Left ventricle myocardium inferior (tissue), 1 donor: ENCODE results near the gene CYLD. TPM values are rescaled to one million over a fixed set of nuclear protein-coding genes. Genes with fewer than 3 reads are reported as not detected.

Experiments used
- DNase-seq: peaks from one replicate; pipeline ENCODE4 v3.0.0-alpha.2; 2020
- H3K27ac ChIP-seq: fragments of 200-600 bp; replicated peaks from 2 replicates; pipeline ENCODE4 v1.8.0; 2021
- H3K27me3 ChIP-seq: fragments of 200-600 bp; 2 replicates; pipeline ENCODE4 v1.8.0; 2021; ENCODE audit warnings: low read depth
- H3K36me3 ChIP-seq: fragments of 200-600 bp; 2 replicates; pipeline ENCODE4 v1.8.0; 2021
- H3K4me1 ChIP-seq: fragments of 200-600 bp; 2 replicates; pipeline ENCODE4 v1.8.0; 2021
- H3K4me3 ChIP-seq: fragments of 200-600 bp; 2 replicates; pipeline ENCODE4 v1.8.0; 2021; ENCODE audit warnings: mild to moderate bottlenecking, moderate library complexity
- H3K9me3 ChIP-seq: fragments of 200-600 bp; replicated peaks from 2 replicates; pipeline ENCODE4 v1.8.0; 2021
- CTCF ChIP-seq: fragments of 200-600 bp; IDR thresholded peaks from 2 replicates; pipeline ENCODE4 v1.8.0; 2021; ENCODE audit warnings: antibody characterized with exemption, mild to moderate bottlenecking, borderline replicate concordance
- intact Hi-C: fragments of 100-400 bp; cut with micrococcal nuclease; formaldehyde crosslinking; loops from one replicate; pipeline ENCODE4 v1.11.0; 2022
- total RNA-seq: library from RNA; stranded (reverse); fragmentation: NEBNext Ultra II Directional; extraction: Animal tissue kit (Norgen Biotek cat#: 25700); gene quantifications from one replicate; pipeline ENCODE4 v1.2.1, GENCODE V29; 2021
- donor health status: DM: no; HTN: yes; CAD: no; lungs with severe emphysema.

CYLD gene
- total RNA-seq, 1 donor from 2014 or later, result 36.0 TPM

- DNase-seq, result no peak
- no peaks in the 10 kb centered on the region for H3K36me3 ChIP-seq
- no peaks in the 10 kb centered on the region for H3K27me3 ChIP-seq
- H3K9me3 ChIP-seq, result no peaks in the 10 kb centered on the region
- peaks cover 5% of the 10 kb centered on the region for H3K4me1 ChIP-seq
- H3K4me3 ChIP-seq, result no peak overlapping the region
- TF ChIP-seq CTCF, result no peak
- intact Hi-C loops, result no loop called here
- no peak overlapping the region for H3K27ac ChIP-seq
Observed at GRCh38 chr16:50736448-50736847, 5.4 kb upstream of the CYLD start.

- H3K27me3 ChIP-seq, result no peaks in the 10 kb centered on the region
- DNase-seq, result no peak
- no peak overlapping the region for H3K4me3 ChIP-seq
- no peaks in the 10 kb centered on the region for H3K36me3 ChIP-seq
- intact Hi-C loops, result no loop called here
- H3K27ac ChIP-seq, result no peak overlapping the region
- no peak for TF ChIP-seq CTCF
- no peaks in the 10 kb centered on the region for H3K9me3 ChIP-seq
- peaks cover 9% of the 10 kb centered on the region for H3K4me1 ChIP-seq
Observed at GRCh38 chr16:50737420-50737959, 4.4 kb upstream of the CYLD start.

GRCh38 chr16:50739031-50739430 is 2.9 kb upstream of the CYLD start:
- H3K9me3 ChIP-seq, result no peaks in the 10 kb centered on the region
- H3K4me1 ChIP-seq, result peaks cover 23% of the 10 kb centered on the region
- intact Hi-C loops, result no loop called here
- no peak for TF ChIP-seq CTCF
- no peak overlapping the region for H3K27ac ChIP-seq
- no peak overlapping the region for H3K4me3 ChIP-seq
- no peak for DNase-seq
- no peaks in the 10 kb centered on the region for H3K36me3 ChIP-seq
- H3K27me3 ChIP-seq, result no peaks in the 10 kb centered on the region

- TF ChIP-seq CTCF, result no peak
- H3K27me3 ChIP-seq, result no peaks in the 10 kb centered on the region
- peaks cover 40% of the 10 kb centered on the region for H3K4me1 ChIP-seq
- H3K9me3 ChIP-seq, result no peaks in the 10 kb centered on the region
- intact Hi-C loops, result no loop called here
- H3K36me3 ChIP-seq, result peaks cover 11% of the 10 kb centered on the region
- no peak for DNase-seq
- H3K27ac ChIP-seq, result peak overlapping the region; percentile 88
- H3K4me3 ChIP-seq, result peak overlapping the region; percentile 95
Observed at GRCh38 chr16:50740736-50741135, 1.1 kb upstream of the CYLD start.

GRCh38 chr16:50741225-50741780 is 583 bp upstream of the CYLD start:
- H3K9me3 ChIP-seq, result no peaks in the 10 kb centered on the region
- peaks cover 15% of the 10 kb centered on the region for H3K36me3 ChIP-seq
- H3K4me3 ChIP-seq, result peak overlapping the region; percentile 95
- H3K27ac ChIP-seq, result peak overlapping the region; percentile 88
- TF ChIP-seq CTCF, result no peak
- DNase-seq, result no peak
- intact Hi-C loops, result no loop called here
- H3K4me1 ChIP-seq, result peaks cover 46% of the 10 kb centered on the region
- no peaks in the 10 kb centered on the region for H3K27me3 ChIP-seq
